Ishikawa (cell line): Measurements from ENCODE around the gene REPS1.

ENCODE experiments used
- CEBPB ChIP-seq: IDR thresholded peaks from 2 replicates; pipeline ENCODE4 v1.6.1; 2012
- CREB1 ChIP-seq: IDR thresholded peaks from 2 replicates; pipeline ENCODE4 v1.6.1; 2012; ENCODE audit warnings: low read depth
- EGR1 ChIP-seq: IDR thresholded peaks from 2 replicates; pipeline ENCODE4 v1.6.1; 2012
- FOXM1 ChIP-seq: IDR thresholded peaks from 2 replicates; pipeline ENCODE4 v1.6.1; 2012; ENCODE audit warnings: low read depth, borderline replicate concordance
- NFIC ChIP-seq: IDR thresholded peaks from 2 replicates; pipeline ENCODE4 v1.6.1; 2012
- RAD21 ChIP-seq: IDR thresholded peaks from 2 replicates; pipeline ENCODE4 v1.6.1; 2012; ENCODE audit warnings: low read depth
- TAF1 ChIP-seq: IDR thresholded peaks from 2 replicates; pipeline ENCODE4 v1.6.1; 2012; ENCODE audit warnings: low read depth, mild to moderate bottlenecking
- TEAD4 ChIP-seq: IDR thresholded peaks from 2 replicates; pipeline ENCODE4 v1.6.1; 2012
- YY1 ChIP-seq: IDR thresholded peaks from 2 replicates; pipeline ENCODE4 v1.6.1; 2012; ENCODE audit warnings: low read depth
- ZBTB7A ChIP-seq: IDR thresholded peaks from 2 replicates; pipeline ENCODE4 v1.6.1; 2012; ENCODE audit warnings: low read depth
- TF ChIP-seq, protein P1 (sequence below): IDR thresholded peaks from 2 replicates; pipeline ENCODE4 v1.6.1; 2012
- TF ChIP-seq, protein P2 (sequence below): IDR thresholded peaks from 2 replicates; pipeline ENCODE4 v1.6.1; 2012
- TF ChIP-seq, protein P3 (sequence below): IDR thresholded peaks from 2 replicates; pipeline ENCODE4 v1.6.1; 2012; ENCODE audit warnings: low read depth, mild to moderate bottlenecking

DNA sequence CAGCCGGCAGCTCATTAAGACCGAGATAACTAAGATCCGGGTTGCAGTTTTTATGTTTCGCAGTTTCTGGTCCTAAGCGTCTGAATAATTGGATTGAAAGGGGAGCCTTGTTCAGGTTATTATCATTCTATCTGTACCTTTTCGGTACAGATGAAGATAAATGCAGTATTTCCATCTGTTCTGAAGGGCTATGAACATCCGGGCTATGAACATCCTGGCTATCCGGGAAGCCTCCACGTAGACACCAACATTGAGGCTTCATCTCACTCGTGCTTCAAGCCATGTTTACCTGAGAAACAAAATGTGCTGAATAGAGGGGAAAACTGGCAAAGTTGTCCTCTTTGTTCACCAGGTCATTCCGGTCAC lies 399 bp upstream of the REPS1 start:
- no peak for TF ChIP-seq RAD21
- no peak for TF ChIP-seq YY1
- no peak for TF ChIP-seq FOXM1
- TF ChIP-seq NFIC, result no peak
- TF ChIP-seq, protein P1, sequence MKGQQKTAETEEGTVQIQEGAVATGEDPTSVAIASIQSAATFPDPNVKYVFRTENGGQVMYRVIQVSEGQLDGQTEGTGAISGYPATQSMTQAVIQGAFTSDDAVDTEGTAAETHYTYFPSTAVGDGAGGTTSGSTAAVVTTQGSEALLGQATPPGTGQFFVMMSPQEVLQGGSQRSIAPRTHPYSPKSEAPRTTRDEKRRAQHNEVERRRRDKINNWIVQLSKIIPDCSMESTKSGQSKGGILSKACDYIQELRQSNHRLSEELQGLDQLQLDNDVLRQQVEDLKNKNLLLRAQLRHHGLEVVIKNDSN, result no peak
- TF ChIP-seq EGR1, result no peak
- TF ChIP-seq TEAD4, result no peak
- no peak for TF ChIP-seq TAF1
- TF ChIP-seq CREB1, result no peak
- TF ChIP-seq, protein P2, sequence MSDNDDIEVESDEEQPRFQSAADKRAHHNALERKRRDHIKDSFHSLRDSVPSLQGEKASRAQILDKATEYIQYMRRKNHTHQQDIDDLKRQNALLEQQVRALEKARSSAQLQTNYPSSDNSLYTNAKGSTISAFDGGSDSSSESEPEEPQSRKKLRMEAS, result no peak
- TF ChIP-seq, protein P3, sequence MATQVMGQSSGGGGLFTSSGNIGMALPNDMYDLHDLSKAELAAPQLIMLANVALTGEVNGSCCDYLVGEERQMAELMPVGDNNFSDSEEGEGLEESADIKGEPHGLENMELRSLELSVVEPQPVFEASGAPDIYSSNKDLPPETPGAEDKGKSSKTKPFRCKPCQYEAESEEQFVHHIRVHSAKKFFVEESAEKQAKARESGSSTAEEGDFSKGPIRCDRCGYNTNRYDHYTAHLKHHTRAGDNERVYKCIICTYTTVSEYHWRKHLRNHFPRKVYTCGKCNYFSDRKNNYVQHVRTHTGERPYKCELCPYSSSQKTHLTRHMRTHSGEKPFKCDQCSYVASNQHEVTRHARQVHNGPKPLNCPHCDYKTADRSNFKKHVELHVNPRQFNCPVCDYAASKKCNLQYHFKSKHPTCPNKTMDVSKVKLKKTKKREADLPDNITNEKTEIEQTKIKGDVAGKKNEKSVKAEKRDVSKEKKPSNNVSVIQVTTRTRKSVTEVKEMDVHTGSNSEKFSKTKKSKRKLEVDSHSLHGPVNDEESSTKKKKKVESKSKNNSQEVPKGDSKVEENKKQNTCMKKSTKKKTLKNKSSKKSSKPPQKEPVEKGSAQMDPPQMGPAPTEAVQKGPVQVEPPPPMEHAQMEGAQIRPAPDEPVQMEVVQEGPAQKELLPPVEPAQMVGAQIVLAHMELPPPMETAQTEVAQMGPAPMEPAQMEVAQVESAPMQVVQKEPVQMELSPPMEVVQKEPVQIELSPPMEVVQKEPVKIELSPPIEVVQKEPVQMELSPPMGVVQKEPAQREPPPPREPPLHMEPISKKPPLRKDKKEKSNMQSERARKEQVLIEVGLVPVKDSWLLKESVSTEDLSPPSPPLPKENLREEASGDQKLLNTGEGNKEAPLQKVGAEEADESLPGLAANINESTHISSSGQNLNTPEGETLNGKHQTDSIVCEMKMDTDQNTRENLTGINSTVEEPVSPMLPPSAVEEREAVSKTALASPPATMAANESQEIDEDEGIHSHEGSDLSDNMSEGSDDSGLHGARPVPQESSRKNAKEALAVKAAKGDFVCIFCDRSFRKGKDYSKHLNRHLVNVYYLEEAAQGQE, result no peak
- no peak for TF ChIP-seq ZBTB7A
- TF ChIP-seq CEBPB, result no peak
